Fibroblast of pulmonary artery (primary cell): ENCODE results near the gene SCMH1.
A peak's percentile ranks its signal among the peaks of the same experiment; 100 is the strongest.

ENCODE experiments used
- DNase-seq: peaks from one replicate; pipeline ENCODE4 v3.0.0-alpha.2; 2010; ENCODE audit warnings: low read depth
- H3K4me3 ChIP-seq: replicated peaks from 2 replicates; pipeline ENCODE4 v1.5.1; 2011; ENCODE audit warnings: low read depth, mild to moderate bottlenecking, control low read depth, low read length, moderate library complexity
- TF ChIP-seq, protein P1 (sequence below): IDR thresholded peaks from 2 replicates; pipeline ENCODE4 v1.5.1; 2011; ENCODE audit warnings: mild to moderate bottlenecking, control low read depth, low read length, inconsistent platforms; ENCODE audit errors: missing control alignments

Gene SCMH1

DNA sequence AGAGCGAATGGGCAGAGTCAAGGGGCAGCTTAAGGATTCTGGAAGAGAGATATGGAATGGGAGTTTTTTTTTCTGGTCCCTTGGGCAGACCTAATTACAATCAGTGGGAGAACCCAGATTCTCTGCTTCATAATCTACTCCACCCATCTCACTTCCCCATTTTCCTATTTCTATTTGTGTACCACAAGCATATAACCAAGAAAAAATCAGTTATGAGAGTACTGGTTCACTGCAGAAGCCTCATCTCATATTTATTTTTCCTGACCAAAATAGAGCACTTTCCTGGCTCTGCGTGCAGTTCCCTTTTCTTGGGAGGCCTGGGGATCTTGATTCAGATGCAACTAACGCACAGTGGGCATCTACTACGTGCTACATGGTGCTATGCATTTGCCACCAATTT is 138.3 kb downstream of the SCMH1 start:
- TF ChIP-seq, protein P1, sequence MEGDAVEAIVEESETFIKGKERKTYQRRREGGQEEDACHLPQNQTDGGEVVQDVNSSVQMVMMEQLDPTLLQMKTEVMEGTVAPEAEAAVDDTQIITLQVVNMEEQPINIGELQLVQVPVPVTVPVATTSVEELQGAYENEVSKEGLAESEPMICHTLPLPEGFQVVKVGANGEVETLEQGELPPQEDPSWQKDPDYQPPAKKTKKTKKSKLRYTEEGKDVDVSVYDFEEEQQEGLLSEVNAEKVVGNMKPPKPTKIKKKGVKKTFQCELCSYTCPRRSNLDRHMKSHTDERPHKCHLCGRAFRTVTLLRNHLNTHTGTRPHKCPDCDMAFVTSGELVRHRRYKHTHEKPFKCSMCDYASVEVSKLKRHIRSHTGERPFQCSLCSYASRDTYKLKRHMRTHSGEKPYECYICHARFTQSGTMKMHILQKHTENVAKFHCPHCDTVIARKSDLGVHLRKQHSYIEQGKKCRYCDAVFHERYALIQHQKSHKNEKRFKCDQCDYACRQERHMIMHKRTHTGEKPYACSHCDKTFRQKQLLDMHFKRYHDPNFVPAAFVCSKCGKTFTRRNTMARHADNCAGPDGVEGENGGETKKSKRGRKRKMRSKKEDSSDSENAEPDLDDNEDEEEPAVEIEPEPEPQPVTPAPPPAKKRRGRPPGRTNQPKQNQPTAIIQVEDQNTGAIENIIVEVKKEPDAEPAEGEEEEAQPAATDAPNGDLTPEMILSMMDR = no peak
- DNase-seq = no peak
- H3K4me3 ChIP-seq = no peak overlapping the region

- DNase-seq = no peak
- H3K4me3 ChIP-seq = no peak overlapping the region
- TF ChIP-seq, protein P1 = no peak
These were observed 139.5 kb downstream of the SCMH1 start for GRCh38 chr1:41102653-41103052.

DNA sequence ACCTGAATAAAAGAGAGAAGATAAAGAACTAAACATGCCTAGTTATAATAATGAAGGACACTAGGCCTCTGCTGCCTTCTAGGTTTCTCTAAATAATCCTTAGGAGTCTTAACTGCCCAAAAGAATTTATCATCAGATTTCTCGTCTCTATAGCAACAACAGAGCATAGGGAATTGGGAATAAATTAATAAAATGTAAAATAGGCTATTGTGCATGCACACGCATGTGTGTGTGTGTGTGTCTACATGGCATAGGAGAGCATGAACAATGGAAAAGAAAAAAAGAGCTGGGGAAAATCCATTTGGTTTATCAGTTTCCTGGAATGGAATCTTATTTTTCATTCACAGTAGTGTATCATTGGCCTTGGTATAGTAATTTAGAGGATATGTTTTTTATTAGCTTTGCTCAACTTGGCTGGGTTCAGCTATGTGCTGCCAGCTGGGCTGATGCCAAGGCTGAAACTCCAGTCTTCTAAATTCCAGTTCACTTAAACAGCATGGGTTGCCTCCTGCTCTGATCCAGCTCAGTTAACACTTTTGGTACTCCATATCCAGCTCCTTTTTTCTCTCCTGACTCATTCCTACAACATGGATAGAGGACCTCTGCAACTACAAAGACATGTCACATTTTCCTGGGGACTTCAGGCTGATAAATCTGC is 140.0 kb downstream of the SCMH1 start:
- peak; percentile 98 for DNase-seq
- TF ChIP-seq, protein P1 = no peak
- H3K4me3 ChIP-seq = no peak overlapping the region

- peak; percentile 7 for DNase-seq
- TF ChIP-seq, protein P1 = no peak
- no peak overlapping the region for H3K4me3 ChIP-seq
These were observed 141.0 kb downstream of the SCMH1 start for GRCh38 chr1:41101076-41101475.

DNA sequence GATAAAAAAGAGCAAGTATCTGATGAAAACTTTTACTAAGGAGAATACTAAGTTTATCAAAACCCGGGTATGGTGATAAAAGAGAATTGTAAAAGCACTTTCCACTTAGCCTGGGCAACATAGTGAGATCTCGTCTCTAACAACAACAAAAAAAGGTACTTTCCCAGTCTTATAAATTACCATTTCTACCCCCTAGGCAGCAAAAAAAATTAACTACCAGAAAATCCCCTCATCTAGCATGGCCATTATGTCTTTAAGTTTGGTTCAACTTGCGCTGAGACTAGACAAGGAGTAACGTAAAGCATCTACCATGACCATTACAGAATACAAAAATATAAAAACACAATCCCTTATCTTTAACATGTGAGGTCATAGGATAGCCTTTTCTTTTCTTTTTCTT is 141.9 kb downstream of the SCMH1 start:
- no peak for DNase-seq
- TF ChIP-seq, protein P1 = no peak
- no peak overlapping the region for H3K4me3 ChIP-seq

- TF ChIP-seq, protein P1 = no peak
- DNase-seq = no peak
- H3K4me3 ChIP-seq = no peak overlapping the region
These were observed 143.2 kb downstream of the SCMH1 start for GRCh38 chr1:41098730-41099460.
